MV-4-11 (cell line): ENCODE data around the gene AURKB.
"Not testable (repeated sequence)": the region's sequence is repeated elsewhere in the genome, so short reads cannot be mapped to it uniquely, and the experiment has no call there.

Experiments used
- DNase-seq: peaks from one replicate; lab custom pipeline; 2025; lab: John Stamatoyannopoulos, UW

Gene AURKB

DNA sequence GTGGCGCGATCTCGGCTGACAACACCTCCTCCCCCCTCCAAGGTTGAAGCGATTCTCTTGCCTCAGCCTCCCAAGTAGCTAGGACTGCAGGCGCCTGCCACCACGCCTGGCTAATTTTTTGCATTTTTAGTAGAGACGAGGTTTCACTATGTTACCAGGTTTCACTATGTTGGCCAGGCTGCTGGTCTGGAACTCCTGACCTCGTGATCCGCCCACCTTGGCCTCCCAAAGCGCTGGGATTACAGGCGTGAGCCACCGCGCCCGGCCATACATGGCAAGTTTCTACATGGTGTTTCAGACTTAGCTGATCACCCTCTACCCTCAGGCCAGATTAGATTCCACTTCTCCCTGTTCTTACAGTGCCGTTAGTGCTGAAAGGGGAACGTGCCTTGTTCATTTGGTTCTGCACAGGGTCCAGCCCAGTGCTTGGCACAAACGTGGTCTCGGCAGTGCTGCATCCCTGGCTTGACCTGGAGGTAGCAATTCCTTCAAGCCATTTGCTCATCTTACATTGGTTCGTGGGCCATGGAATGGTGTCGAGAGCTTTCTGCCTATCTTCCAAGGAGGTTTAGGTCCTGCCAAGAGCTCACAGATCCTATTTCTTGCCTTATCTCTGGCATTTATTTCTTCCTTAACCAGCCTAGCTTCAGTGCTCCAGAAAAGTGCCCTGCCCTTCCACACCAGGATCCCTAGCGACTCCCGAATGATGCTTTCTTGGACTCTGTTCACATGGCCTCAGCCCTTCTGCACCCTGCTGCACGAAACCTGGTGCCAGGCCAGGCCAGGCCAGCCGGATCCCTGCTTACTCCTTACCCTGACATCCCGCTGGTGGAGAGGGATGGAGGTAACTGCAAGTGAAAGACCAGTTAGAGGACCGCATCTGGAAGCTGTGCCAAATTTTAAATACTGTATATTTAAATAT lies 14.8 kb upstream of the AURKB start:
- no peak for DNase-seq

DNA sequence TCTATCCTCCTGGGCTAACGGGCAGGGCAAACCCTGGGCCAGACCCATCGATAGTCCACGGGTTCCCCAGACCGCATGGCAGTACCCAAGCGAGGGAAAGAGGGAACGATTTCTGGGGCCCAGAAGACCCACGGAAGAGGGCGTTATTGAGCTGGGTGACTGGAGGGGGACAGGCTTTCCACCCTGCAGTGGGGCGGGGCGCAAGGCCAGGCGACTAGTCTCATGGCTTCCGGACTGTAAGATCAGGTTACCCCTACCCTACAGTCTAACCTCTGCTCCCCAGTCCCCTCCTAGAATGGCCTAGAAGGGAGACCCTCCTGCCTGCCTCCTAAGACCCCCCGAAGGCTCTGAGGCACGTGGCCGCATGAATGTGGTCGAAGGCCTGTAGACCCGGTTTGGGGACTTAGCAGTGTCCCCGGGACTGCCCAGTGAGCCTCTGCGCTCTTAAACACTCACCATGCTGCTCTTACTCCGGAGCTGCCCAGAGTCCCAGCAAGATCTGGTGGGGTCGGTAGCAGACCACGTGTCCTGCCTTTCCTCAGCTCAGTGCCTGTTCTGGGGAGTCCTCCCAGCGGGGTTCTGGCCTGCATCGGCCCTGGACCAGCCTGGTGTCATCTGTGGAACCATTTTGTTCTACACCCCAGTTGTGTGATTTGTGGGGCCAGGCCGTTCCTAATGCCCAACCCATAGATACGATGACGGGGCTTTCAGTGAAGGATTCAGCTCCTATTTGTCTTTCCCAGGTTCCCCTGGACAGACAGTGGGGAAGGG lies 13.2 kb upstream of the AURKB start:
- DNase-seq, result peak; percentile 74

DNA sequence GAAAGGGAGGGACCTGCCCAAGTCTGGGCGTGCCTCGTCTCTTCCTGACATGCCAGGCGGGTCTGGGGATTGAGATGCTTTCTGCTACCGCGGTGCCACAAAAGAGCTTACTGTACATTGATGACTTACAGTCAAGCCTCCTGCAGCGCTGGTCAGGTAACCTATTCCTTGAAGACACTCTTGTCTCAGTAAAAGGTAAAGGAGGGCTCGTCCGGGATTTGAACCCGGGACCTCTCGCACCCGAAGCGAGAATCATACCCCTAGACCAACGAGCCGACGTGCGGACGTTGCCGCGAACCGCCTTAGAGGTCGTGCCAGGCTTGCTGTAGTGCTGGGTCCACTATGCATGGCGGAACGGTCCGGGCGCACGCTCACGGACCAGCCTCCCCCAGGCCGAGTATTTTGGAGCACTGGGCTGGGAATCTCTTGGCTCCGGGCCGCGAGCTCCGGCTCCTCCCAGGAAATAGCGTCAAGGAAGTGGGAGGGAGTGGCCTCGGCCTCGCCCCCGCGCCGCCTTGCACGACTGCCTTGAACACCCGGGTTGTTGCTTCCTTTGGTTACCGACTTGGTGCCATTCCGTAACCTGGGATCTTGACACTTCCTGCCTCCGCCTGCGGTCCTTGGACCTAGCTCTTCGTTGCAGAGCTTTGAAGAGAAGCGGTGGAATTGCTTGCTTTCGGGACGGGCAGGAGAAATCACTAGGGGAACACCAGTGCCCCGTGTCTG lies 12.4 kb upstream of the AURKB start:
- peak; percentile 92 for DNase-seq

DNA sequence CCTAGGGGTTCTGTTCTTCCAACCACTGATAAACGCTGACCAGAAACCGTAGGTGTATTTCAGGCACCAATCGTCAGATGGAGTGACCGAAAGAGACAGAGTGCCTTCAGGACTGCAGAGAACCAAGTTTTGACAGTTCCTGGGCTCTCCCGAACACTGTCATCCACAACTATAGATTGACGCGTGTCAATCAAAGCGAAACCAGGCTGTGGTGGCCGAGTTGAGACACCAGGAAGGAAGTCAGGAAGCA lies 11.9 kb upstream of the AURKB start:
- DNase-seq, result no peak

DNA sequence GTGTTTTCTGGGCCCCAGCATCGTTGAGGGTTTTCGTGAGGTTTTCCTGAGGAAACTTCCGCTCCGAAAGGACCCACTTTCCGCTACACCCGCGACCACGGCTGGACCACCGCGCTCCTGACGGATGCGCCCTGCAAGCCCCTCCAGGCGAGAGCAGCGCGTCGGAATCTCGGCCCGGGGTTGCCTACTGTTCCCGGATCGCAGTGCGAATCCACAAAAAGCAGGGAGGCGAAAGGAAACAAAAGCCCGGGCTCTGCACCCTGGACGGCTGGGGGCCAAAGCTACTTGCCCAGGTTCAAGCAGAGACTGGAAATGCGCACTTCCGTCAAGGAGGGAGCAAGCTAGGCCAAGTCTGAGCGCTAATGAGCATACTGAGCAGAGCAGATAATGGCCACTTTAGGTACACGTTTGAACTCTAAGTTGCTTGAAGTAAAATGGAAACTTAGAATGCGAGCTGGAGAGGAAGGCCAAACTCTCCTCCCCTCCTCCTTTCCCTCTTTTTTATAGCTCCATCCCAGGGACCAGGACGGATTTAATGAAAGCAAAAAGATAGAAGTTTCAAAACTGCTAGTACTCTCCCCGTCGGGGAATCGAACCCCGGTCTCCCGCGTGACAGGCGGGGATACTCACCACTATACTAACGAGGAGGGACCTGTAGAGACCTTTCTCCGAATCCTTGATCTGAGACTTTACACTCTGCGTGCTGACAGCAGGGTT lies 11.4 kb upstream of the AURKB start:
- DNase-seq, result peak; percentile 87

DNA sequence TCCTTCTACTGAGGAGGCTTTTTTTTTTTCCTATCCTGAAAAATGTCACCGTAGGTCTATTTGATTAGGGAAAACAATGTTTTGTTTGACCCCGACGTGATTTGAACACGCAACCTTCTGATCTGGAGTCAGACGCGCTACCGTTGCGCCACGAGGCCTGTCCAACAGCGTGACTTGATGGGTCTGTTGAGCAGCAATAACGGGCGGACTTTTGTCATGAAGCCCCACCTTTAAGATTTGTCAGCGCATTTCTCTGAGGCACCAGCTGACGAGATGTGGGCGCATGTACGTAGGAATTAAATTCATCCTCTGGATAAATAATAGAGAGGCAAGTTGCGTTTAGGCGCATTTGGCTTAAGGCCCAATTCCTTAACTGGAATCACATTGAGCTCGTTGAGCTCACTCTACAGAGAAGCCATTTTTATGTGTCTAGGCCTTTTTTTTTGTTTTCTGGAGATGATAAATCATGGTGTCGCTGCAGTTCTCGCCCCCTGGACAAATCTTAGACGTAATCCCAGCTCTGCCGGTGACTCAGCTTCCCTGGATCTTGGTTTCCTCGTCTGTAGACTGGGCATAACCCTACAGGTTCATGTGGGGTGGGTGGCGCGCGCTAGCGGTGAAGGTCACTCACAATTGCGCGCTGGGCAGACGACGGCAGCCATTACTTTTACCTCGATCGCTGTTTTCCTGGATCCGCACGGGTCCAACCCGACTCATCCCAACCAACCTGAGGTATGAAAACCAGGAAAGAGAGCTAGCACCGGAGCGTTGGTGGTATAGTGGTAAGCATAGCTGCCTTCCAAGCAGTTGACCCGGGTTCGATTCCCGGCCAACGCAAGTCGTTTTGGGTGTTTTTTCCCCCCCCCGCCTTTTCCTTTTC lies 10.6 kb upstream of the AURKB start:
- peak; percentile 88 for DNase-seq

DNA sequence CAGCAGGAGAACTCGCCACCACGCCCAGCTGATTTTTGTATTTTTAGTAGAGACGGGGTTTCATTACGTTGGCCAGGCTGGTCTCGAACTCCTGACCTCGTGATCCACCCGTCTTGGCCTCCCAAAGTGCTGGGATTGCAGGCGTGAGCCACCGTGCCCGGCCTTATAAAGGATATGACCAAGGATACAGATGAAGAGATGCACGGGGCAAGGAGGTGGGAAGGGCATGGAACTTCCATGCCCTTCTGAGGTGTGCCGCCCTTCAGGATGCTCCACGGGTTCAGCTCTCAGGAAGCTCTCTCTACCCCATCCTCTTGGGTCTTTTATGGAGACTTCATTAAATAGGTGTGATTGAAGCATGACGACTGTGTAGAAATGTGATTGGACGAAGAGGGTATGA lies 3.6 kb upstream of the AURKB start:
- DNase-seq, result not testable (repeated sequence)

DNA sequence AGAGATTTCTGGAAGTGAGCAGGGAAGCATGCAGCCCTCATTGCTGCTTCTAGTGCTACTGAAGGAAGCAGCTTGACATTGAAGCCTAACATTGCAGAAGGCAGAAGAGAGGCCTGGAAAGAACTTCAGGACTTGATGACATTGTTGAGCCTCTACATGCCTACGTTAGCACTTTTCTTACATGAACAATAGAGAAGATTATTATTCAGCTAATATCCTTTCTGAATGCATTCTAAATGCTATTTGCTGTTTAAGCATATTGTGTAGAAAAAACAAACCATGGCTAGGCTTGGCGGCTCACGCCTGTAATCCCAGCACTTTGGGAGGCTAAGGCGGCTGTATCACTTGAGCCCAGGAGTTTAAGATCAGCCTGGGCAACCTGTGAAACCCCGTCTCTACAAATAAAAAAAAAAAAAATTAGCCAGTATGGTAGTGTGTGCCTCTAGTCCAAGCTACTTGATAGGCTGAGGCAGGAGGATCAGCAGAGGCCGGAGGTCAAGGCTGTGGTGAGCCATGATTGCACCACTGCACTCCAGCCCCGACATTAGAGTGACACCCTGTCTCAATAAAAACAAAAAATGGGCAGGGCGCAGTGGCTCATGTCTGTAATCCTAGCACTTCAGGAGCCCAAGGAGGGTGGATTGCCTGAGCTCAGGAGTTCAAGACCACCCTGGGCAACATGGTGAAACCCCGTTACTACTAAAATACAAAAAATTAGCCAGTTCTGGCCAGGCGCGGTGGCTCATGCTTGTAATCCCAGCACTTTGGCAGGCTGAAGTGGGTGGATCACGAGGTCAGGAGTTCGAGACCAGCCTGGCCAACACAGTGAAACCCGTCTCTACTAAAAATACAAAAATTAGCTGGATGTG lies 2.2 kb upstream of the AURKB start:
- peak; percentile 88 for DNase-seq

DNA sequence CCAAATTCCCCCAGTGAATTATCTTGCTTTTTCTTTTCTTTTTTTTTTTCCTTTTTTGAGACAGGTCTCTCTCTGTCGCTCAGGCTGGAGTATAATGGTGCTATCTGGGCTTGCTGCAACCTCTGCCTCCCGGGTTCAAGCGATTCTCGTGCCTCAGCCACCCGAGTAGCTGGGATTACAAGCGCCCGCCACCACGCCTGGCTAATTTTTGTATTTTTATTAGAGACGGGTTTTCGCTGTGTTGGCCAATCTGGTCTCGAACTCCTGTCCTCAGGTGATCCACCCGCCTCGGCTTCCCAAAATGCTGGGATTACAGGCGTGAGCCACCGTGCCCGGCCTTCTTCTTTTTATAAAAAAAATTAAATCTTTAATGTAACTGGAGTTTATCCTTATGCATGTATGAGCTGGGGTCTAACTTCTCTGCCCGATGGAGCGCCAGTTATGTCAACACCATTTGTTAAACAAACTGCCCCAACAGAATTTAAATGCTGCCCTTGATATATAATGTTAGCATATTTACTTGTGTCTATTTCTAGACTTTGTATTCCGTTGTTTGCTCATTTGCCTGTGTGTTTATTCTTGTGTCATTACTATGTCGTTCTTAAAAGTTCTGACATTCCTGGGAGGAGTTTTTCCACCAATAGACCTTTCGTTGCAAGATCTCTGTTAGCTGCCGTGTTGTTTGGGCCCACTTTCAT lies 535 bp upstream of the AURKB start:
- DNase-seq, result no peak

DNA sequence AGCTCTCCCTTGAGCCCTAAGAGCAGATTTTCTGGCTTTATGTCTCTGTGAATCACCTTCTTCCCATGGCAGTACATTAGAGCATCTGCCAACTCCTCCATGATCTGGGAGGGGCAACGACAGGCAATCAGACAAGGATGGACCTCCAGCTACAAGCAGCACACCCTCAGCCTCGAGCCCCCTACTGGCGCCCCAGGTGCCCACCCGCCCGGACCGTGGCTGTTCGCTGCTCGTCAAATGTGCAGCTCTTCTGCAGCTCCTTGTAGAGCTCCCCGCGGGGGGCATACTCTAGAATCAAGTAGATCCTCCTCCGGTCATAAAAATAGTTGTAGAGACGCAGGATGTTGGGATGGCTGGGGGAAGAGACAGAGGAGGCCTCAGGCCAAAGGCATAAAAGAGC lies 3.8 kb downstream of the AURKB start:
- DNase-seq, result no peak

DNA sequence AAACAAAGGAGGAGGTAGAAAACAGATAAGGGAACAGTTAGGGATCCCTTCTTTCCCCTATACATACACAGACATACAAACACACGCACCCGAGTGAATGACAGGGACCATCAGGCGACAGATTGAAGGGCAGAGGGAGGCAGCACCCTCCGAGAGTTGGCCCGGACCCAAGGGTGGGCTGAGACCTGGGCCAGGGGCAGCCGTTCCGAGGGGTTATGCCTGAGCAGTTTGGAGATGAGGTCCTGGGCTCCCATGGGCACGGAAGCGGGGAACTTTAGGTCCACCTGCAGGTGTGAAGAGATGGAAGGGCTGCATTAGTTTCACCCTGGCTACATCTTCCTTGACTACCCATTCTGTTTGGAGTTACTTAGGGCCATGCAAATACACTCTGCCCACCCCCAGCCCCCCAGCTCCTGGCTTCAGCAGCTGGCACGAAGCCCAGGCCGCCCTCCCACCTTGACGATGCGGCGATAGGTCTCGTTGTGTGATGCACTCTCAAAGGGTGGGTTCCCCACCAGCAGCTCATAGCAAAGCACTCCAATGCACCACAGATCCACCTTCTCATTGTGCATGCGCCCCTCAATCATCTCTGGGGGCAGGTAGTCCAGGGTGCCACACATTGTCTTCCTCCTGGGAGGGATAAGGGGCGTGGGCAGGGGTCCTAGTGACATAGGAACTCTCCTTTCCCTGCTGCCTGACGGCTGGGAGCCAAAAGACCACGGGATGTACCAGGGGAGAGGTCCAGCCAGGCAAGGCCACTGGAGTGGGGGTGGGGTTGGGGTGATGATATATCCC lies 5.4 kb downstream of the AURKB start:
- DNase-seq, result no peak

DNA sequence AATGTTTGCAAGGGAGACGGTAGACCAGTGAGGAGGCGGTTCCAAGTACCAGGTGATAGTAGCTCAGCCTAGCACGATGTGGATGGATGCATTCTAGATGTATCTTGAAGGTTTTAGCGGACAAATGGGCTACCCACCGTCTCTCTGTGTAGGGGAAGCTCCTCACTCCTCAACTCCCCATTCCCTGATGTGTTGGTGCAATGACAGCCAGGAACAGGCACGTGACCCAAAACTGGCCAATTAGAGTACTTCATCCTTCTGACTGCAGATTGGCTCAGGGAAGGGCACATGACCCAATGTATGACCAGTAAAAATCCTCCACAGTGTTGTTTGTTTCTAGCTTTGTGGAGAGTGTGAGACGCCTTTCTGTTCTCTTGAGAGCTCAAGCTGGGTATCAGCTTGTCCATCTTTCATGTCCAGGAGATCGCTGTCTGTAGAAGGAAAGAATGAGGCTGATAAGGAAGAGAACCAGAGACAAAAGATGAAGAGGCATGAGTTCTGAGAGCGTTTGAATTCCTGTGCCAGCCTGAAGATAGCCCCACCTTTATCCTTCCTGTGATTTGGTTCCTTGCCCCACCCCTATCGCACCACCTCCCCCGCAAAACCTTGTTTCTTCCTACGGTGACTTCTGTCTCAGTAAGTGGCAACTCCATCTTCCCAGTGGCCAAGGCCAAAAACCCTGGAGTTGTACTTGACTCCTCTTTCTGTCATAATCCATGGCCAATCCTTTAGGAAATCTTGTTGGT lies 18.1 kb downstream of the AURKB start:
- peak; percentile 84 for DNase-seq

DNA sequence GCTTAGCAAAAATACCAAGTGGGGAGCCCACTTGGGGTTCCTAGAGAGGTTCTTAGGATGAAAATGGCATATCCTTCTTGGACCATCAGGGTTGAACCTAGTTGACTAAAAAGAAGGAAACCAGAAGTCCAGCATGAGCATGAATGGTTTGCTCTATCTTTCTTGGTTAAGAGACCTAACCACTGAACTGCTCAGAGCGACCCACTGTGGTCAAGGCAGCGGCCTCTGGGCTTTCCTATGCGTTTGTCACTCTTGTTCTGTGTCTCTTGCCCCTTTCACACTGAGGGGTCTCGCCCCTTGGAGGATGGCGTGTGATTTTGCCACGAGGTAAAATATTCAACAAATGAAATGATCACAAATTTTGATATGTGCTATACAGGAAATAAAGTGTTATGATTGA lies 19.9 kb downstream of the AURKB start:
- peak; percentile 87 for DNase-seq

DNA sequence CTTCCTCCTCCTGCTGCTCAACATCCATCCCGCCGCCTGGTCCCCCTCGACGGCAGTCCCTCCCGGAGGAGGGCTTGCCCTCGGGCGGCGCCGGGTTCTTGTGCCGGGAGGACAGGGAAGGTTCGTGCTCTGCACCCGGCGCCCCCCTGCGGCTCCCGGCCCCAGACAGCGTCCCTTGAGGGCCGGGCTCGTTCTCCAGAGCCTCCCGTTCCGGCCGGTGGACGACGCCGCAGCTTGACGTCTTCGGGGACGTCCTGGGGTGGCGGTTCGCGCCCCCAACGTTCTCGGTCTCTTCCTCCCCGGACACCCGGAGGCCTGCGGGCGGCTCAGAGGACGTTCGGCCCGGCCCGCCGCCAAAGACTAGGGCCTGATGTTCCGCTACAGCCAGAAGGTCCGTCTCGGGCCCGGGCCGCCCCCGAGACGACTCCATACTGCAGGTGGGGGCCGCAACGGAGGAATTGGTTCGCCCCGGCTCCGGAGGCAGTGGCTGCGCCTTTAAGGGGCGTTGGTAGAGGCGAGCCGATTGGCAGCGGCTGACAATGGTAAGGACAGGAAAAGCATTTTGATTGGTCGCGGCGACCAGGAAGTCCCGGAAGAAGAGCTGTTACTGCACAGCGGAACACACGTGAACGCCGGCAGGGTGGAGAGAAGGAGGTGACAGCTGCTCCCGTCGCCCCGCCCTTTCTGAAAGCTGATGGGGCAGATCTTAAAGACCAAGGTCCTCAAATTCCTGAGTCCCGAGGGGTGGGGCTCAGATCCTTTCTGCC lies 20.5 kb downstream of the AURKB start, which contains the start of gene BORCS6:
BORCS6 (minus strand) TSS at position 470 of the 767 bp plus-strand sequence; CDS start at position 430, 40 bp downstream.
- DNase-seq, result peak; percentile 99

DNA sequence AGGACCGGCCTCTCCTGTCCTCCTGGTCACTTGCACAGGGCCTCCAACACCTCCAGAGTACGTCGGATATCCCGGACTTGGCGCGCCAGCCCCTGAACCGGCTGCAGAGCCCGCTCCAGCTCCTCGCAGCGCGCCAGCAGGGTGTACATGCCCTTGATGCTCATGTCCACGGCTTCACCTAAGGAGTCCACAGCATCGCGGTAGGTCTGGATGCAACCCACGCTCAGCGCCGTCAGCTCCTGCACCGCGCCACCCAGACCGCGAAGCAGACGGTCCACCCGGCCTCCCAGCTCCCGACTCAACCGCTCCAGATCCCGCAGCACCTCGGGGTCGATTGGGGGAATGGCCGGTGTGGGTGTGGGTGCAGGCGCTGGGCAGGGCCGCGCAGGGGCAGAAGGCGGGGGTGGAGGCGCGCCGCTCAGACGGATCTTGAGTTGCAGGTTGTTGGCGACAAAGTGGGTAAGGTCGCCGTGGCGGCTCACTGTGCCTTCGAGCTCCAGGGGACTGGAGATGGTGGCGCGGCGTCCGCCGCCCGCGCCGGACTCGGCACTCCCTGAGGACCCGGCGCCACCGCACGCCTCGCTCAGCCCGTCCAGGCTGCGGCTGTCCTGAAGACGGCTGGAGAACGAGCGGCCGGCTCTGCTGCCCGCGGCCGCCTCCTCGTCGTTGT lies 21.2 kb downstream of the AURKB start:
- DNase-seq, result no peak

DNA sequence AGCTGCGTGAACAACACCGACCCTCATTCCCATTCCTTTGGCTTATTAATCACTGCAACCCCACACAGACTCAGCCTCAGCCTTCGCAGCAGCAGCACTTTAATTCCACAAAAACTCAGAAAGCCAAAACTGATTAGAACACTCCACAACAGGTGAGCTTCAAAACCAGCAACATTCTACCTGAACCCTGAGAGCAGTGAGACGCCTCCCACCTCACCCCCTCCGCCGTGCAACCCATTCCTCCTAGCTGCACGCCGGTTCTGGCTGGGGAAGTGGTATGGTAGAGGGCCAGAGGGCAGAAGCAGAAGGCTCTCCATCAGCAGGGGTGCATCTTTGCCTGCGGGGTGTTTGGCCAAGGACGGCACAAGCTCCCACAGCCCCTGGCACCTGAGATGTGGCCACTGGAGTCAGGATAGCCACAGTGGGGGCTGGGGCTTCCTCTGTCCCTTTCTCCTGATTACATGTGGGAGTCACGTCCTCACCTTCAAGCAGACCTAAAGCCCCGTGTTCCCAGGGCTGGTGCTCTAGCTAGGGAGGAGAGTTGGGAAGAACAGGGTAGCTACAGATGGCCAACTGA lies 22.0 kb downstream of the AURKB start:
- no peak for DNase-seq
